Pons (tissue), 1 donor: ENCODE results near the gene DGKZ.

Experiments used
- DNase-seq: peaks from one replicate; pipeline ENCODE4 v3.0.0-alpha.2; 2016; ENCODE audit warnings: low spot score

DGKZ gene

GRCh38 chr11:46347637-46348311 lies 511 bp downstream of the DGKZ start:
- DNase-seq: no peak

- no peak for DNase-seq
Observed at GRCh38 chr11:46348566-46349401, 1.5 kb downstream of the DGKZ start.

GRCh38 chr11:46350695-46351094 lies 3.4 kb downstream of the DGKZ start:
- DNase-seq: no peak

GRCh38 chr11:46351148-46351547 lies 3.9 kb downstream of the DGKZ start:
- DNase-seq: no peak

GRCh38 chr11:46351606-46352005 lies 4.3 kb downstream of the DGKZ start:
- no peak for DNase-seq

GRCh38 chr11:46352063-46352841 lies 5.0 kb downstream of the DGKZ start:
- no peak for DNase-seq

- DNase-seq: no peak
Observed at GRCh38 chr11:46353698-46354097, 6.4 kb downstream of the DGKZ start.

- DNase-seq: no peak
Observed at GRCh38 chr11:46356924-46357482, 9.7 kb downstream of the DGKZ start.

- no peak for DNase-seq
Observed at GRCh38 chr11:46357483-46357936, 10.2 kb downstream of the DGKZ start.

- DNase-seq: no peak
Observed at GRCh38 chr11:46359953-46360352, 12.7 kb downstream of the DGKZ start.

- no peak for DNase-seq
Observed at GRCh38 chr11:46360878-46361277, 13.6 kb downstream of the DGKZ start.

GRCh38 chr11:46361283-46362155 lies 14.3 kb downstream of the DGKZ start:
- DNase-seq: no peak

GRCh38 chr11:46362156-46363030 lies 15.1 kb downstream of the DGKZ start:
- DNase-seq: no peak

- peak; percentile 83 for DNase-seq
Observed at GRCh38 chr11:46363031-46363407, 15.8 kb downstream of the DGKZ start.

GRCh38 chr11:46363455-46364005 lies 16.3 kb downstream of the DGKZ start:
- DNase-seq: peak; percentile 93

- DNase-seq: no peak
Observed at GRCh38 chr11:46364056-46364455, 16.8 kb downstream of the DGKZ start.

GRCh38 chr11:46364791-46365190 lies 17.5 kb downstream of the DGKZ start:
- DNase-seq: no peak

GRCh38 chr11:46366260-46366659 lies 19.0 kb downstream of the DGKZ start:
- no peak for DNase-seq

- no peak for DNase-seq
Observed at GRCh38 chr11:46366661-46367161, 19.4 kb downstream of the DGKZ start.
